Astrocyte of the cerebellum (primary cell): ENCODE data around the gene DSCAML1.

ENCODE experiments used
- DNase-seq: peaks from one replicate; pipeline ENCODE4 v3.0.0-alpha.2; 2011; ENCODE audit warnings: low read depth
- H3K4me3 ChIP-seq: 2 replicates; pipeline ENCODE4 v1.5.1; 2011; ENCODE audit warnings: mild to moderate bottlenecking, low read depth, low read length, moderate library complexity
- CTCF ChIP-seq: IDR thresholded peaks from 2 replicates; pipeline ENCODE4 v1.5.1; 2012; ENCODE audit warnings: low read length, low read depth, moderate library complexity, mild to moderate bottlenecking; ENCODE audit errors: missing control alignments
- in situ Hi-C: cut with HindIII; loops from 2 replicates; pipeline ENCODE4 v1.10.0; 2017; ENCODE audit warnings: low sequenced_read_pairs

Gene DSCAML1

GRCh38 chr11:117706322-117706814, 90.6 kb downstream of the DSCAML1 start:
- no peak overlapping the region for H3K4me3 ChIP-seq
- in situ Hi-C loops: no loop called here
- TF ChIP-seq CTCF: no peak
- no peak for DNase-seq

GRCh38 chr11:117705866-117706265, 91.2 kb downstream of the DSCAML1 start:
- no peak for TF ChIP-seq CTCF
- DNase-seq: no peak
- no peak overlapping the region for H3K4me3 ChIP-seq
- in situ Hi-C loops: no loop called here

- no peak for DNase-seq
- no peak for TF ChIP-seq CTCF
- in situ Hi-C loops: no loop called here
- no peak overlapping the region for H3K4me3 ChIP-seq
These were observed 92.5 kb downstream of the DSCAML1 start for GRCh38 chr11:117704395-117705100.

- in situ Hi-C loops: no loop called here
- DNase-seq: no peak
- no peak for TF ChIP-seq CTCF
- no peak overlapping the region for H3K4me3 ChIP-seq
These were observed 93.9 kb downstream of the DSCAML1 start for GRCh38 chr11:117702946-117703598.

GRCh38 chr11:117701781-117702180, 95.2 kb downstream of the DSCAML1 start:
- H3K4me3 ChIP-seq: no peak overlapping the region
- in situ Hi-C loops: no loop called here
- no peak for DNase-seq
- no peak for TF ChIP-seq CTCF

- no peak for TF ChIP-seq CTCF
- in situ Hi-C loops: no loop called here
- no peak overlapping the region for H3K4me3 ChIP-seq
- no peak for DNase-seq
These were observed 96.5 kb downstream of the DSCAML1 start for GRCh38 chr11:117700551-117700950.
